Stomach (tissue), 4 donors: ENCODE results near the gene CORO7.

Source experiments
- EP300 ChIP-seq: sonication (generic); formaldehyde crosslinking; IDR thresholded peaks from one replicate; pipeline ENCODE4 v1.6.1; 2017; ENCODE audit warnings: antibody characterized with exemption
- POLR2AphosphoS5 ChIP-seq, 3 donors: sonication (generic); formaldehyde crosslinking; IDR thresholded peaks; one replicate each; pipeline ENCODE4 v1.6.1; 2016; ENCODE audit warnings: antibody characterized with exemption in 3 of 3

DNA sequence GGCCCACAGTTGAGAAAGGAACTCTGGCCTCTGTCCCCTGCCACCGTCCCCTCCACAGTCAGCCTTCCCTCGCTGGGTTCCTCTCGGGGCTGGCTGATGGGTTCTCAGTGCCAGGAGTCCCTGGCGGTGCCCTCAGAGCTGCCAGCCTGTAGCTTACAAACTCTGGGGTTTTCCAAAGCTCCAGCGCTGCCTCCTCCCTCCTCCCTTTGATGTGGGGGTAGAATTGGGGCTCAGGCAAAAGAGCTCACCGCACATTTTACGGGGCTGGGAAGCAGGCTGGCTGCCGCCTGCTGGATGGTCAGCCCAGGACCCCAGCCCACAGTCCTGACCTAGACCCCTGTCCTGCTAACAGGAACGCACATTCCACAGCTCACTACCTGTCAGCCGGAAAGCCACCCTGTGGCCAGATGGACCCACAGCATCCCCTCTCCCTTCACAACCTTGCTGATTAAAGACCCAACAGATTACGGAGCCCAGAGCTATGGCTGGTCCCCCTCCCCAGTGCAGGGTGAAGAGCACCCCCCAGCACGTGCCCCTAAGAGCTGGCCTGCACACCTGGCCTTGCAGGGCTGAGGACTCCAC is 38.7 kb downstream of the CORO7 start:
- TF ChIP-seq EP300 = no peak
- TF ChIP-seq POLR2AphosphoS5 (IDR thresholded peaks at IDR 0.05) = no peak
